PC-9 (cell line): ENCODE measurements around the gene LRIG1. TPM values are rescaled to one million over a fixed set of nuclear protein-coding genes. Genes with fewer than 3 reads are reported as not detected.

Experiments
- BruUV-seq: library from RNA; stranded (reverse); fragments of 400-500 nt; replicated peaks from 2 replicates; lab custom pipeline; 2021; lab: Mats Ljungman, UMichigan
- CTCF ChIA-PET: fragments of 300-600 bp; sonication (Branson Sonifier 250); formaldehyde crosslinking; loops from one replicate; lab custom pipeline; 2022; ENCODE audit warnings: antibody characterized with exemption; lab: Charles Lee
- POLR2A ChIA-PET: fragments of 300-600 bp; sonication (Branson Sonifier 250); formaldehyde crosslinking; loops from one replicate; lab custom pipeline; 2022; ENCODE audit warnings: antibody characterized with exemption; ENCODE audit not compliant: unreplicated experiment; lab: Charles Lee
- DNase-seq, 2 experiments: peaks; one replicate each; pipeline versions ENCODE4 v3.0.0 to v3.0.0-alpha.2; 2015 to 2022; ENCODE audit warnings: mixed read lengths in 1 of 2
- H2AFZ ChIP-seq: fragments of 200-600 bp; sonication (generic); 2 replicates; pipeline ENCODE4 v1.8.1; 2017; ENCODE audit warnings: antibody characterized with exemption
- H3F3A ChIP-seq: fragments of 200-600 bp; sonication (generic); 2 replicates; pipeline ENCODE4 v1.8.1; 2017; ENCODE audit warnings: antibody characterized with exemption, mild to moderate bottlenecking, low read depth; ENCODE audit not compliant: insufficient read depth
- H3K27ac ChIP-seq: fragments of 200-600 bp; sonication (generic); 2 replicates; pipeline ENCODE4 v1.6.1; 2016; ENCODE audit warnings: mixed run types
- H3K27me3 ChIP-seq: fragments of 200-600 bp; sonication (generic); 2 replicates; pipeline ENCODE4 v1.6.1; 2016; ENCODE audit warnings: low read depth, mixed run types; ENCODE audit not compliant: insufficient read depth
- H3K36me3 ChIP-seq: fragments of 200-600 bp; sonication (generic); 2 replicates; pipeline ENCODE4 v1.6.1; 2016; ENCODE audit warnings: low read depth, mixed run types
- H3K4me1 ChIP-seq: fragments of 200-600 bp; sonication (generic); replicated peaks from 2 replicates; pipeline ENCODE4 v1.6.1; 2016; ENCODE audit warnings: mixed run types; ENCODE audit not compliant: insufficient read depth
- H3K4me2 ChIP-seq: fragments of 200-600 bp; sonication (generic); 2 replicates; pipeline ENCODE4 v1.6.1; 2017; ENCODE audit warnings: mixed run types
- H3K4me3 ChIP-seq: fragments of 200-600 bp; sonication (generic); 2 replicates; pipeline ENCODE4 v1.6.1; 2016; ENCODE audit warnings: mixed run types
- H3K79me2 ChIP-seq: fragments of 200-600 bp; sonication (generic); 2 replicates; pipeline ENCODE4 v1.6.1; 2017; ENCODE audit warnings: low read depth, mixed run types
- H3K9me2 ChIP-seq: fragments of 200-600 bp; sonication (generic); 2 replicates; pipeline ENCODE4 v1.8.1; 2017; ENCODE audit warnings: mild to moderate bottlenecking; ENCODE audit not compliant: insufficient read depth
- H3K9me3 ChIP-seq: fragments of 200-600 bp; sonication (generic); 2 replicates; pipeline ENCODE4 v1.8.1; 2016; ENCODE audit warnings: low read depth; ENCODE audit not compliant: insufficient read depth
- H4K20me1 ChIP-seq: fragments of 200-600 bp; sonication (generic); 2 replicates; pipeline ENCODE4 v1.8.1; 2017; ENCODE audit not compliant: insufficient read depth
- EZH2 ChIP-seq: fragments of 200-600 bp; sonication (generic); IDR thresholded peaks from 2 replicates; pipeline ENCODE4 v1.8.0; 2017; ENCODE audit warnings: antibody characterized with exemption, low read depth
- intact Hi-C: fragments of 100-400 bp; cut with micrococcal nuclease; formaldehyde crosslinking; loops from one replicate; pipeline ENCODE4 v1.10.0; 2022; ENCODE audit not compliant: unreplicated experiment
- total RNA-seq: library from RNA; stranded (reverse); gene quantifications from 2 replicates; pipeline ENCODE4 v1.2.3, GENCODE V29; 2021
- TF ChIP-seq, protein P1 (sequence below): fragments of 200-600 bp; sonication (generic); conservative IDR thresholded peaks from 2 replicates; pipeline ENCODE4 v1.6.1; 2017; ENCODE audit warnings: mixed run types, antibody characterized with exemption, mild to moderate bottlenecking, moderate library complexity

Gene LRIG1
- total RNA-seq, 1 experiment from 2014 or later, result not detected

- no TSS peak for BruUV-seq
- CTCF ChIA-PET, result no interaction called here
- no peak overlapping the region for H3K4me3 ChIP-seq
- H3K27me3 ChIP-seq, result no peaks in the 10 kb centered on the region
- no peaks in the 10 kb centered on the region for H3K9me2 ChIP-seq
- H3K4me2 ChIP-seq, result no peak overlapping the region
- no peaks in the 10 kb centered on the region for H3K9me3 ChIP-seq
- intact Hi-C loops, result no loop called here
- no peak overlapping the region for H3K27ac ChIP-seq
- no peaks in the 10 kb centered on the region for H3K36me3 ChIP-seq
- DNase-seq, result no peak
- no peaks in the 10 kb centered on the region for H4K20me1 ChIP-seq
- H3K4me1 ChIP-seq, result no peaks in the 10 kb centered on the region
- POLR2A ChIA-PET, result no interaction called here
- TF ChIP-seq EZH2, result no peak
- TF ChIP-seq, protein P1, sequence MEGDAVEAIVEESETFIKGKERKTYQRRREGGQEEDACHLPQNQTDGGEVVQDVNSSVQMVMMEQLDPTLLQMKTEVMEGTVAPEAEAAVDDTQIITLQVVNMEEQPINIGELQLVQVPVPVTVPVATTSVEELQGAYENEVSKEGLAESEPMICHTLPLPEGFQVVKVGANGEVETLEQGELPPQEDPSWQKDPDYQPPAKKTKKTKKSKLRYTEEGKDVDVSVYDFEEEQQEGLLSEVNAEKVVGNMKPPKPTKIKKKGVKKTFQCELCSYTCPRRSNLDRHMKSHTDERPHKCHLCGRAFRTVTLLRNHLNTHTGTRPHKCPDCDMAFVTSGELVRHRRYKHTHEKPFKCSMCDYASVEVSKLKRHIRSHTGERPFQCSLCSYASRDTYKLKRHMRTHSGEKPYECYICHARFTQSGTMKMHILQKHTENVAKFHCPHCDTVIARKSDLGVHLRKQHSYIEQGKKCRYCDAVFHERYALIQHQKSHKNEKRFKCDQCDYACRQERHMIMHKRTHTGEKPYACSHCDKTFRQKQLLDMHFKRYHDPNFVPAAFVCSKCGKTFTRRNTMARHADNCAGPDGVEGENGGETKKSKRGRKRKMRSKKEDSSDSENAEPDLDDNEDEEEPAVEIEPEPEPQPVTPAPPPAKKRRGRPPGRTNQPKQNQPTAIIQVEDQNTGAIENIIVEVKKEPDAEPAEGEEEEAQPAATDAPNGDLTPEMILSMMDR, result no peak
- H3F3A ChIP-seq, result no peaks in the 10 kb centered on the region
- no peak overlapping the region for H2AFZ ChIP-seq
- H3K79me2 ChIP-seq, result no peaks in the 10 kb centered on the region
These were observed 7.6 kb upstream of the LRIG1 start for GRCh38 chr3:66508461-66508860.

- Histone ChIP-seq H2AFZ (no peak overlapping the region), H3K4me2 (no peak overlapping the region), H3K36me3 (no peaks in the 10 kb centered on the region), H3K9me2 (no peaks in the 10 kb centered on the region), H3K9me3 (no peaks in the 10 kb centered on the region), H3K4me1 (no peaks in the 10 kb centered on the region), H4K20me1 (no peaks in the 10 kb centered on the region), H3K79me2 (no peaks in the 10 kb centered on the region), H3K27me3 (no peaks in the 10 kb centered on the region), H3K27ac (no peak overlapping the region), H3F3A (no peaks in the 10 kb centered on the region), H3K4me3 (no peak overlapping the region)
- TF ChIP-seq, protein P1, result no peak
- no peak for TF ChIP-seq EZH2
- POLR2A ChIA-PET, result no interaction called here
- CTCF ChIA-PET, result no interaction called here
- intact Hi-C loops, result no loop called here
- DNase-seq, result no peak
- no TSS peak for BruUV-seq
These were observed 6.8 kb upstream of the LRIG1 start for GRCh38 chr3:66507423-66508260.

DNA sequence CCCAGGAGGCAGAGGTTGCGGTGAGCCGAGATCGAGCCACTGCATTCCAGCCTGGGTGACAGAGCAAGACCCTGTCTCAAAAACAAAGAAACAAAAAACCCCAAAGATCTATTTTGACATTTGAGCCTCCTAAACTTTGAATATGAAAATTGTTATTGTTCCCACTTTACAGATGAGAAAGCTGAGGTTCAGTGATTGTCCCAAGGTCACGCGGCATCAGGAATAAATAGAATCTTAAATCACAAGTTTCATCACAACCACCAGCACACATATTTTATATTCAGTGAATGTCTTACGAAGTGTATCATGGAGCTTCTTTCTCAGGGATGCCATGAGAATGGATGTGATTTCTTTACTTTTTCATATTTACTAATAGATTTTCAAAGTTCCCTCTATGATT is 5.3 kb upstream of the LRIG1 start:
- H3K79me2 ChIP-seq, result no peaks in the 10 kb centered on the region
- H3F3A ChIP-seq, result no peaks in the 10 kb centered on the region
- no TSS peak for BruUV-seq
- H3K27me3 ChIP-seq, result no peaks in the 10 kb centered on the region
- H3K36me3 ChIP-seq, result no peaks in the 10 kb centered on the region
- CTCF ChIA-PET, result no interaction called here
- DNase-seq, result no peak
- TF ChIP-seq EZH2, result no peak
- TF ChIP-seq, protein P1, result no peak
- no peak overlapping the region for H2AFZ ChIP-seq
- no peaks in the 10 kb centered on the region for H4K20me1 ChIP-seq
- no peaks in the 10 kb centered on the region for H3K4me1 ChIP-seq
- POLR2A ChIA-PET, result no interaction called here
- H3K9me2 ChIP-seq, result no peaks in the 10 kb centered on the region
- intact Hi-C loops, result no loop called here
- H3K4me3 ChIP-seq, result no peak overlapping the region
- no peaks in the 10 kb centered on the region for H3K9me3 ChIP-seq
- no peak overlapping the region for H3K4me2 ChIP-seq
- H3K27ac ChIP-seq, result no peak overlapping the region
